Measurements from ENCODE around the gene SIK2.
"Not testable (repeated sequence)": the region's sequence is repeated elsewhere in the genome, so short reads cannot be mapped to it uniquely, and the experiment has no call there.

Gene SIK2

DNA sequence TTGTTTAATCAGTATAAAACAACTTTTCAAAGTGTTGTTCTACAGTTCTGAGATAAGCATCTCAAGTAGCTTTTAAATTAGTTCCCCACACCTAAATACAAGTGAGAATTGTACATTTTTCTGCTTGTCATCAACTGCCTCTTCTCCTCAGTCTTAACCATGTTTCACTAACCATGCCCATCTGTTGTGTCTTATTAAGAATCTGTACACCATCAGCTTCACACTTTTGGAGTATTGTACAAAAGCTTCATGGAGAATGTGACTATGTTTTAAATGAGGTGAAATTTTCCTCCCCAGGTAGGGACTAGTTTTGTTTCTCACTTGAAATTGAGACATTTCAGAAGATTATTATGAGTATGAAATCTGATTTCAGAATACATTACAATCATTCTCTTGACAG is 52.4 kb downstream of the SIK2 start:
- DNase-seq (ENCODE audit: low read depth in 2 of 3, low spot score in 2 of 3) = no peak

DNA sequence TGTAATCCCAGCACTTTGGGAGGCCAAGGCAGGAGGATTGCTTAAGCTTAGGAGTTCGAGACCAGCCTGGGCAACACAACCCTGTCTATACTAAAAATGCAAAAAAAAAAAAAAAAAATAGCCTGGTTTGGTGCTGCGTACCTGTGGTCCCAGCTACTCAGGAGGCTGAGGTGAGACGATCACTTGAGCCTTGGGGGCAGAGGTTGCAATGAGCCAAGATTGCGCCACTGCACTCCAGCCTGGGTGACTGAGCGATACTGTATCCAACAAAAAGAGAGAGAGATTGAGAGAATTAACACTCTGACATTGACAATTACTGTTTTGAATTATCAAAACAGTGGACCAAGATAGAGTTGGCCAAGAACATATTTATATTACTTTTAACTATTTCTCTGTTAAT is 53.7 kb downstream of the SIK2 start:
- no peak for DNase-seq (ENCODE audit: low read depth in 2 of 3, low spot score in 2 of 3)

DNA sequence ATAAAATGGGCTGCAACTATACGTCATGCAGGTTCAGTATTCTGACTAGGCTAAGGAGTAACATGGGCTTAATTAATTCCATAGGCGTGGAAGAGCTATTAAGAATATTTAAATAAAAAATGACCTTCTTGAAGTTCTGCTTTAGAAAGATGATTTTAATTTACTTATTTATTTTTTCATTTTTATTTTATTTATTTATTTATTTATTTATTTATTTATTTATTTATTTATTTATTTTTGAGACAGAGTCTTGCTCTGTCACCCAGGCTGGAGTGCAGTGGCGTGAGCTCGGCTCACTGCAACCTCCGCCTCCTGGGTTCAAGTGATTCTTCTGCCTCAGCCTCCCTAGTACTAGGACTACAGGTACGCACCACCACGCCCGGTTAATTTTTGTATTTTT is 55.7 kb downstream of the SIK2 start:
- not testable (repeated sequence) for DNase-seq (ENCODE audit: low read depth in 2 of 3, low spot score in 2 of 3)

DNA sequence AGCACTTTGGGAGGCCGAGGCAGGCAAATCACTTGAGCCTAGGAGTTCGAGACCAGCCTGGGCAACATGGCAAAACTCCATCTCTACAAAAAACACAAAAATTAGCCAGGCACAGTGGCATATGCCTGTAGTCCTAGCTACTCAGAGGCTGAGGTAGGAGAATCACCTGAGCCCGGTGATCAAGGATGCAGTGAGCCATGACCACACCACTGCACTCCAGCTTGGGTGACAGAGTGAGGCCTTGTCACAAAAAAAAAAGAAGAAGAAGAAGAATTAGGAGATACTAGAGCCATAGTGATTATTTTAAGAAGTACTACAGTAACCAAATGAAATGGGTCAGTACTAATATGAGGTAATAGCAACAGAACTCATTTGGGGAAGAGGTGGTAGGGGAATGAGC is 56.2 kb downstream of the SIK2 start:
- not testable (repeated sequence) for DNase-seq (ENCODE audit: low read depth in 2 of 3, low spot score in 2 of 3)

DNA sequence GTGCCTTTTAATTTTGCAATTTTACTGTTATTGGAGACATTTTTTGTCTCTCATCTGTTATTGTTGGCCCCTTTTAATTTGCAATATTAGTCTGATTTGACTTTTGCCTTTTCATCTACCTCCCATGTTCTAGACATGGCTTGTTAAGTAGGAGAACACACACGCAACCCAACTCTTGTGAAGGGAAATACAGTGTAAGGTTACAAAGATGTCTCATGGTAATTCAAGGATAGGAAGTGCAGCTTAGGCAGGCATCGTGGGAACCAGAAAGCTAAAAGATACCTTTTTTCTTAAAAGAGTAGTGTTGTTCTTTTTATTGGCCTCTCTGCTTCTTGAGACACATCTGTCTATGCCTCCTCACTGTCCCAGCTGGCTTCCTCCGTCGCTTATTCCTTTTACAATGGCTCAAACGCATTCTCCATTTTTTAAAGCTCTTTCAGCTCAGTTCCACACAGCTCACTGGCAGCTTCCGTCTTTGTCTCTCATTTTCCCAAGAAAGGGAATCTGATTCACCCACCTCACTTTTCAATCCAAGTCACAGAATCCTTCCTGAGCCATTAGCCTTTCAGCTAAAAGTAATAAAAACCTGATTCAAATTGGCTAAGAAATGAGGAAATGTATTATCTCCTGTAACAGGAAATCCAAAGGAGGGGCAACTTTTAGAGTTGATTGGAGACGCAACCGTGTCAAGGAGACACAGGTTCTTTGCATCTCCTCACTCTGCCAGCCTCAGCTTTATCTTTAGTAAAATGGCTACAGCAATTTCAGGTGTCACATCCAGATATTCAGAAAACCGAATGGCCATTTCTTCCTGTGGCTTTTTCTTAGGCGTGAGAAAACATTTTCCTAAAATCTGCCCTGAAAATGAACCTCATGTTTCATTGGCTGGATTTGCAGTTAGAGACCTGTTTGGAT is 57.2 kb downstream of the SIK2 start:
- no peak for DNase-seq (ENCODE audit: low read depth in 2 of 3, low spot score in 2 of 3)

DNA sequence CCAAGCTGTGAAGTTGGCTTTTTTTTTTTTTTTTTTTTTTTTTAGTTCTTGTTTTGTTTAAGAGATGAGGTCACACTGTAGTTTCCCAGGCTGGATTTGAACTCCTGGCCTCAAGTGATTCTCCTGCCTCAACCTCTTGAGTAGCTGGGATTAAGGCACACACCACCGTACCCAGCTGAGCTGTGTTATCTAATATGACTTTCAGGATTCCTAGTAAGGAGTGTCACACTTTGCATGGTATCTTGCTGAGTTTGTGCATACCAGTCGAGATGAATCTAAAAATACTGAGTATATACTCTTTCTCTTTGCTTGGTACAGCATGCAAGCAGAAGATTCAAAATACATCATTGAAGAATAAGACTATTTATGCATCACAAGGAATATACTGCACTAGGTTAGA is 58.6 kb downstream of the SIK2 start:
- DNase-seq (ENCODE audit: low read depth in 2 of 3, low spot score in 2 of 3) = no peak

DNA sequence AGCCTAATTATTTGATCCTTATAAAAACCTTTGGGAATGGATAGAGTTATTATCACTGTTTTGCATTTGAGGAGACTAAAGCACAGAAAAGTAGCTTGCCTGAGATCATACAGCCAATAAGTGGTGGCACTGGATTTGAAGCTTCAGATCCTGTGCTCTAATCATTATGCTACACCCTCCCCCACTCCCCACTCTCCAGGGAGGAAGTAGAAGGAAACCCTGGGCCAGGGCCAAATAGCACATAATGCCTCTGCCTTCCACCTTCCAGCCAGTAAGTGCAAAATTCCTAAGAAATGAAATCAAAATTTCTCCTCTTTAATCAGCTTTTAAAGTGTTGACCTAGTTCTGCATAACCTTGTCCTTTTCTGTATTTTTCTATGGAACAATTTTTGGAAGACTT is 61.6 kb downstream of the SIK2 start:
- DNase-seq (ENCODE audit: low read depth in 2 of 3, low spot score in 2 of 3) = no peak

DNA sequence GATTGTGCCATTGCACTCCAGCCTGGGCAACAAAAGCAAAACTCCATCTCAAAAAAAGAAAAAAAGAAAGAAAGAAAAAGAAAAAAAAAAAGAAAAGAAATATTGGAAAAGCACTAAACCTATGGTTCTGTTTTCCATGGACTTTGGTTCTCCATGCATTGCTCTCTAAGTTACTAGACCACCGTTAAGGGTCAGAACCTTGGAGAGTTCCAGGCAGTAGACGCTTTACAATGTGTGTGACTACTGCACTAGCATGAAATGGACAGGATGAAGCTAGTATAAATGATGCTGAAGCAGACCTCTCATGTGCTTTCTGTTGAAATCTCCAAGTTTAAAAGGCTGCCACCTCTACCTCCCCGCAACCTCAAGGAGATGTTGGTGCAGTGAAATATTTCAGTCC is 63.5 kb downstream of the SIK2 start:
- no peak for DNase-seq (ENCODE audit: low read depth in 2 of 3, low spot score in 2 of 3)

DNA sequence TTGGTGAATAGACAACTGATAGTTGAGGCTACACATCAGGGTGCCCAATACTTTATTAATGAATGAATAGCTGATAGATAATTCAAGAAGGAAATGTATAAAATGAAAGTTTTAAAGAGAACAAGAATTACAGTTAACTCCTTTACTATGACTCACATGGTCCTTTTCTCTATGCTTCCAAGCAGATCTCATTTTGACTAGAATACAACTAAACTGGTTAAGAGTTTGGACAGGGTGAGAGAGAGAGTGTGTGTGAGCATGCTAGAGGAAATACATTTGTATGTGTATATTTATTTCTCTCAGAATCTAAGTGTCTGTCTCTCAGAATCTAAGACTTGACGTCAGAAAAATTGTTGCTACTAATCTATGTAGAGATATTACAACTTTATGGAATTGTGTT is 66.7 kb downstream of the SIK2 start:
- no peak for DNase-seq (ENCODE audit: low read depth in 2 of 3, low spot score in 2 of 3)

DNA sequence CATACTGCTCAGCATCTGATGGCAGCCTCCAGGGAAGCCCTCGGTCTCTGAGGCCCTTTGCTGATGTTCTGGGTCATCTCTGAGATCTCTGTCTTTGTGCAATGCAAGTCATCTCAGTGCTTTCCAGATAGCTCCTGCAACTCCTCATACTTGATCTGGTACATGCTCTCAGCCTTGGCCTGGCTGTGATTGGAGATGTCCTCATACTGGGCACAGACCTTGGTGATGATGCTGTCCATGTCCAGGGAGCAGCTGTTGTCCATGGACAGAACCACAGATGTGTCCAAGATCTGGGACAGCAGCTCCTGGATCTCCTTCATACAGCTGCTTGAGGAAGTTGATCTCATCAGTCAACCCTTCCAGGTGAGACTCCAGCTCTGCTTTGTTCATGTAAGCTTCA is 69.1 kb downstream of the SIK2 start:
- DNase-seq (ENCODE audit: low read depth in 2 of 3, low spot score in 2 of 3) = no peak

DNA sequence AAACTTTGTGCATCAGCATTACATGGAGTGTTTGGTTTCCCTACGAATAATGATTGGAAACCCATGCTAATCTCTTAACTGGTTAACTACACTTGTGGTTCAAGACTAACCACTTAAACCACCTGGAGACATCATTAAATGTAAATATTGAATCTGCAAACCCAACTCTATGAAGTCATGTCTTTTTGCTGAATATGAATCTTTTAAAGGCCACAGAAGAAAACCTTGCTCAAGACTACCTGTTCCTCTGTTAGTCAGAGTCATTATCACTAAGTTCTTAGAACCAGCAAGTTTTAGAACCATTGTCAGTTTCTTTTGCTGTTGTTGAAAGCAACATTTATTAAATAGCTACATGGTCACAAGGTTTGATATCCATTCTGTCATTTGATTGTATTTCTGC is 70.7 kb downstream of the SIK2 start:
- DNase-seq (ENCODE audit: low read depth in 2 of 3, low spot score in 2 of 3) = no peak

DNA sequence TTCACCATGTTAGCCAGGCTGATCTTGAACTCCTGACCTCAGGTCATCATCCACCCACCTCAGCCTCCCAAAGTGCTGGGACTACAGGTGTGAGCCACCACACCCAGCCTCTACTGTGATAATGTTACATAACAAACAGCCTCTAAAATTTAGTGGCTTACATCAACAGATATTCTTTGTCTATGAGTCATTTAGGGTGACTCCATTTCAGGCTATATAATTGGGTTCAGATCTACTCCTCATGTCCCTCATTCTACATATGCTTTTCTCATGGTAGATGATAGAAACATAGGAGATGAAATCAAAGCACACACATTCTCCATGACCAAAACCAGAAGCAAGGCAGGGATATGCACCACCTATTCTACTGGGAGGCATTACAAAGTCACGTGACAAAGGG is 72.7 kb downstream of the SIK2 start:
- DNase-seq (ENCODE audit: low read depth in 2 of 3, low spot score in 2 of 3) = no peak

DNA sequence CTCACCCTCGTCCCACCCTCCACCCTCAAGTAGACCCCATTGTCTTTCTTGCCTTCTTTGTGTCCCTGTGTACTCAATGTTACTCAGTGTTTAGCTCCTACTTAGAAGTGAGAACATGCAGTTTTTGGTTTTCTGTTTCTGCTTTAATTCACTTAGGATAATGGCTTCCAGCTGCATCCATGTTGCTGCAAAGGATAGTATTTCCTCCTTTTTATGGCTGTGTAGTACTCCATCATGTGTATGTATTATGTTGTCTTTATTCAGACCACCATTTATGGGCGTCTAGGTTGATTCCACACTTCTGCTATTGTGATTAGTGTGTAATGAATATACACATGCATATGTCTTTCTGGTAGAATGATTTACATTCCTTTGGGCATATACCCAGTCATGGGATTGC is 73.6 kb downstream of the SIK2 start:
- DNase-seq (ENCODE audit: low read depth in 2 of 3, low spot score in 2 of 3) = no peak

DNA sequence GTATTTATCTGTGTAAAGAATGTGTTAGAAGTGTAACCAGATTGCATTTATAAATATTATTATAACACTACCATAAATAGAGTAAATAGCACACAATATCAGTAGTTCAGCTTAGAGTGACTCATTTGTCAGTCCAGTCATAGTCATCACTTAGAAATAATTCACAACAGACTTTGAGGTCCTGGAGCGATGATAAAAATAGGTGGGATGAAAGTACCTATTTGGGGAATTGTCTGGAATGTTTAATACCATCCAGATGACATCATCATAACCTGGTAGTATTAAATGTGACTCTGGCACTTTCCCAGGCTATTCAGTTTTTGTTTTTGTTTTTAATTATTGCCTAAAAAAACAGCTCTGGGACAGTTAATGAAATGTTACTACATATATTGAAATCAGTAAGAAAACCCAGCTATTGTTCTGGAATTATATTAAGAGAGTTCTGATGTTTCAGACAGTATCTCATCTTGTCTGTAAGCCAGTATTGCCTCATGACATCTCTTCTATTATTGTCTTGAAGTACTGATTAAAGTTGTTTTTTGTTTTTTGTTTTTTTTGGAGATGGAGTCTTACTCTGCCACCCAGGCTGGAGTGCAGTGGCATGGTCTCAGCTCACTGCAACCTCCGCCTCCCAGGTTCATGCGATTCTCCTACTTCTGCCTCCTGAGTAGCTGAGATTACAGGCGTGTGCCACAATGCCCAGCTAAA is 74.8 kb downstream of the SIK2 start:
- no peak for DNase-seq (ENCODE audit: low read depth in 2 of 3, low spot score in 2 of 3)

DNA sequence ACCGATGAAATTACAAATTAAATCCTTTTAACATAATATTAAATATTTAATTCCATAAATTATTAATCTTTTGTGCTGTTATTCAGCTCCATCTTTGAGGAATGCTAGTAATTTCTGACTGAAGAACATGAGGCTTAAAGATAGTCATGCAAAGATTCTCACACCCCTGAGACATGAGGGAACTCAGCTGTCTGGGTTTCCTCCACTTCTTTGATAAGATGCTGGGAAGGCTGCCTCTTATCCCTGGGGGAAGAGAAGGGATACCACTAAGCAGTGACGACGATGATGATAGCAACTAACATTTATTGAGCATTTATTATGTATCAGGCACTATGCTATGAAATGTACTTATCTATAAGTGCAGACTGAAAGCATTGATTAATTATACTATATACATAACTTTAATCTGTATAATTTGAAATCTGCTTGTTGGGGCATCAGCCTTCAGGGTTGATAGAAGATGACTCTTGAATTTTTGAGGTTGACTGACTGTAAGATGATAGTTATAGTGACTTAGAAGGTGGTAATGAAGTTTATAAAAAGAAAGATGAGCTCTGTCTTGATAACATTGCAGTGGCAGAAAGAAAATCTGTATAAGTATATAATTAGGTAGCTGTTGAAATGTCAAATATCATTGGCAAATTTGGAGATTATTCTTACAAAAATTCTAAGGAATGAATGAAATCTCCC is 78.4 kb downstream of the SIK2 start:
- no peak for DNase-seq (ENCODE audit: low read depth in 2 of 3, low spot score in 2 of 3)

DNA sequence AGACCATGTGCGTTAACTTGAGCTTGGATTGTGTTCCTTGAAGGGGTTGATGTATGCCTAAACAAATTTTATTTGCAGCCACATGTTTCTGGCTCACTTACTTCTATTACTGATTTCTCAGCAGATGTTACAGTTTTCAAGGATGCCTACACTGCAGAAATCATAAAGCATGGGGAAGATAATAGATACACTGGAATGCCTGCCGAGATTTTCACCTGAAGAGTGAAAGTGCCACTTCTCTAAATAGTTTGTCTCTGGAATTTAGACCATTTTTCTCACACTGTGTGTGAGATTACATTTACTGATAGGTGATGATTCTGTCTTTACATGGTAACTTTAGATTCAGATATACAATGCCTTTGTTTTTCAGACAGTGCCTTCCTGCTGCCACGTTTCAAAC is 81.6 kb downstream of the SIK2 start:
- no peak for DNase-seq (ENCODE audit: low read depth in 2 of 3, low spot score in 2 of 3)

DNA sequence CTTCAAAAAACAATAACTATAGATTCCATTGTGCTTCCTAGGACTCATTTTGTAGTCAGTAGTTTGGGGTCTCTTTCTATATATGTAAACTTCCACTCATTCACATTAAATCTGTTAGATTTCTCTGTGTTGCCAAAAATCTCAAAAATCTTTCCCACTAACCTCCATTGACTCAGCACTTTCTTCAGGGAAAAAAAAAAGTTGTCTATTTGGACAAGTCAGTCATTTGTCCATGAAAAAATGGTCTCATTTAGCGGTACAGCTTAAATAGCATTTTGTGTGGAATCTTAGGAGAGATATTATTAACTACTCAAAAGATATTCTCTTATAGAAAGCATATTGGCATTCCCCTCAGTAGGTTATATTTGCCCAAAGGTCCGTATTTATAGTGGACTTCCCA is 82.0 kb downstream of the SIK2 start:
- no peak for DNase-seq (ENCODE audit: low read depth in 2 of 3, low spot score in 2 of 3)

DNA sequence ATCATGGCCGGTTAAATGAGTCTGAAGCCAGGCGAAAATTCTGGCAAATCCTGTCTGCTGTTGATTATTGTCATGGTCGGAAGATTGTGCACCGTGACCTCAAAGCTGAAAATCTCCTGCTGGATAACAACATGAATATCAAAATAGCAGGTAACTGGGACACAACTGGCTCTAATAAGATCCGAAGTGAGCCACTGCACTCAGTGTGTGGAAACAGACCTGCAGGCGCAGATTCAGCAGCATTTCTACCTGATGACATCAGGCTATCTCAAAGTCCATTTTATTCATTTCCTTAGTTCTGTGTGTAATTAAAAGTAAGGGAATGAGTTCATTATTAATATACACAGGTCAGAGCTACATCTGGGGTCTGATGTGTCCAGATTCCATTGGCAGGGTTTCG is 85.8 kb downstream of the SIK2 start:
- DNase-seq (ENCODE audit: low read depth in 2 of 3, low spot score in 2 of 3) = no peak

DNA sequence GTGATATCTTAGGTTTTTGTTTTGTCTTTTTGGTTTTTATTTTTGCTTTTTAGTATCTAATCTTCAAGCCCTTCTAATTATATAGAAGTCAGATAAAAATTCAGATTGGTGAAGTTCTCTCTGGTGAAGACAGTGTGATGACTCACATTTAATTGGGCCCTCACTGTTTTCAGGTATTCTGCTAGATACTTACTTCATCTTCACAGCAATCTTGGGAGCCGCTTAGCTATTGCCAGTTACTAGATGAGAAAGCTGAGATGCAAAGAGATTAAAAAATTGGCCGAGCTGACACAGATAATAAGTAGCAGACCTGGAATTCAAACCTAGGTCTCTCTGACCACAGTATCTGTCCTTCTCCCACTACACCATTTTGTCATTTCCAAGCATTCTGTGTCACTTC is 88.9 kb downstream of the SIK2 start:
- no peak for DNase-seq (ENCODE audit: low read depth in 2 of 3, low spot score in 2 of 3)

DNA sequence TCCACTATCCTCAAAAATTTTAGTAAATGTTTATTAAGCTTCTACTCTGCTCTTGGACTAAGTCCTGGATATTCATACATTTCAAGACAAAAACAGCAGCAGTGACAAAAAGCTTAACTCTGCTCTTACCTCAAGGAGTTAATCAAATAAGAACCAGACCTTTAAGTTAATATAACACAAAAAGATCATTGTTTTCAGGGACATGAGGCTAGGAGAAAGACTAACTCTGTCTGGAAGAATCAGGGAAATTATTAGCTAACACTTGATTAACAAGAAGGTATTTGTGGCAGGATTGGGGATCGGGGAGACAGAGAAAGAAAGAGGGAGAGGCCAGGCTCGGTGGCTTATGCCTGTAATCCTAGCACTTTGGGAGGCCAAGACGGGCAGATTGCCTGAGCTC is 89.5 kb downstream of the SIK2 start:
- DNase-seq (ENCODE audit: low read depth in 2 of 3, low spot score in 2 of 3) = no peak

DNA sequence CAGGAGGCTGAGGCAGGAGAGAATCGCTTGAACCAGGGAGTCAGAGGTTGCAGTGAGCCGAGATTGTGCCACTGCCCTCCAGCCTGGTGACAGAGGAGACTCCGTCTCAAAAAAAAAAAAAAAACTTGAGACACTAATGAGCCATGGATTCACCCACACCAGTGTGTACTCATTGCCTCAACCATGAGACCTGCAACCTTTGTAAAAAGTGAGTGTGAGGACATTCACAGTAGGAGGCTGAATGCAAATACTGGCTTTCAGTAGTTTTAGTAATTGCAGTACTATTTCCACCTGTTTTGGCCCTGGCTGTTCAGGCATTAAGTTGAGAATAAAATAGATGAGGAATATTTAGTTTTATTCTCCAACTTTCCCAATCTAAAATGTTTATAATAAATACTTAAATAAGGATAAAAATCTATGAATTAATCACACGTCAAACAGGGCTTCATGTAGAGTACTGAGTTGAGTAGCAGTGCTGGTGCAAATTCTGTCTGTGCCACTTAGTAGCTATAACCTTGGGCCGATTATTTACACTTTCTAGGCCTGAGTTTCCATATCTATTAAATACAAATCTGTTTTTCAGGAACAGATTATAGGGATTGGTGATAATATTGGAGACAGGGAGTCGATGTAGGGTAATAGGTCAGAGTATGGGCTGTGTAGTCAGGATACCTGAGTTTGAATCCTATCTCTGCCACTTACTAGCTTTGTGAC is 91.1 kb downstream of the SIK2 start:
- no peak for DNase-seq (ENCODE audit: low read depth in 2 of 3, low spot score in 2 of 3)
